AG09309 (cell line): ENCODE data around the gene KIAA0319L.

Source experiments
- DNase-seq: peaks from one replicate; pipeline ENCODE4 v3.0.0-alpha.2; 2010; ENCODE audit warnings: low read depth
- H3K4me3 ChIP-seq: 2 replicates; pipeline ENCODE4 v1.5.1; 2011; ENCODE audit warnings: mild to moderate bottlenecking, low read depth, low read length, moderate library complexity; ENCODE audit not compliant: control insufficient read depth
- CTCF ChIP-seq: IDR thresholded peaks from 2 replicates; pipeline ENCODE4 v1.5.1; 2011; ENCODE audit warnings: mild to moderate bottlenecking, low read depth, low read length, inconsistent platforms; ENCODE audit not compliant: insufficient read depth, control insufficient read depth; ENCODE audit errors: missing control alignments

KIAA0319L gene

GRCh38 chr1:35574655-35575415 lies 17.6 kb upstream of the KIAA0319L start:
- DNase-seq, result no peak
- no peak for TF ChIP-seq CTCF
- H3K4me3 ChIP-seq, result no peak overlapping the region

- H3K4me3 ChIP-seq, result no peak overlapping the region
- TF ChIP-seq CTCF, result no peak
- DNase-seq, result no peak
These were observed 17.0 kb upstream of the KIAA0319L start for GRCh38 chr1:35574125-35574654.

- peak within 1 kb of the TSS; percentile 57 for H3K4me3 ChIP-seq
- TF ChIP-seq CTCF, result no peak
- DNase-seq, result no peak
These were observed 16.3 kb upstream of the KIAA0319L start, which contains the start of gene TFAP2E for GRCh38 chr1:35573198-35574124. Gene TFAP2E, plus strand, starts transcription at chr1:35573314. Its CDS starts 264 bp downstream, at chr1:35573578.

- H3K4me3 ChIP-seq, result no peak overlapping the region
- TF ChIP-seq CTCF, result no peak
- DNase-seq, result no peak
These were observed 15.1 kb upstream of the KIAA0319L start for GRCh38 chr1:35572296-35572695.

- no peak for TF ChIP-seq CTCF
- no peak overlapping the region for H3K4me3 ChIP-seq
- no peak for DNase-seq
These were observed 14.1 kb upstream of the KIAA0319L start for GRCh38 chr1:35571263-35571662.

- no peak overlapping the region for H3K4me3 ChIP-seq
- TF ChIP-seq CTCF, result no peak
- no peak for DNase-seq
These were observed 13.5 kb upstream of the KIAA0319L start for GRCh38 chr1:35570589-35571137.
